H1 (cell line): ENCODE measurements around the gene RRAS. TPM values are rescaled to one million over a fixed set of nuclear protein-coding genes. Genes with fewer than 3 reads are reported as not detected.

Experiments
- CTCF ChIA-PET: fragments of 300-600 bp; sonication (Branson Sonifier 250); formaldehyde crosslinking; loops from one replicate; lab custom pipeline; 2021; ENCODE audit not compliant: partially characterized antibody; lab: Charles Lee
- POLR2A ChIA-PET: fragments of 300-600 bp; sonication (Branson Sonifier 250); formaldehyde crosslinking; loops from one replicate; lab custom pipeline; 2021; ENCODE audit warnings: inconsistent platforms; ENCODE audit not compliant: partially characterized antibody; lab: Charles Lee
- DNase-seq, 2 experiments: peaks; one replicate each; pipeline versions ENCODE4 v3.0.0 to v3.0.0-alpha.2; 2010 to 2022; ENCODE audit warnings: low spot score in 2 of 2, low read depth in 1 of 2, mixed read lengths in 1 of 2
- FAIRE-seq: peaks from 2 replicates; lab custom pipeline; 2011; peaks lifted over from hg19 to GRCh38; lab: Jason Lieb, UNC
- H2AFZ ChIP-seq: 2 replicates; pipeline ENCODE4 v1.8.1; 2012; ENCODE audit warnings: low read length, inconsistent platforms
- H2AK5ac ChIP-seq: 2 replicates; pipeline ENCODE4 v1.6.1; 2013; ENCODE audit warnings: low read depth, low read length
- H2BK120ac ChIP-seq: replicated peaks from 2 replicates; pipeline ENCODE3; 2013; ENCODE audit warnings: low read depth, low read length, inconsistent platforms
- H2BK12ac ChIP-seq: 2 replicates; pipeline ENCODE4 v1.6.1; 2013; ENCODE audit warnings: low read depth, low read length
- H2BK15ac ChIP-seq: 2 replicates; pipeline ENCODE4 v1.6.1; 2013; ENCODE audit warnings: low read length
- H2BK20ac ChIP-seq: 2 replicates; pipeline ENCODE4 v1.6.1; 2013; ENCODE audit warnings: low read length
- H2BK5ac ChIP-seq: 2 replicates; pipeline ENCODE4 v1.6.1; 2013; ENCODE audit warnings: low read depth, low read length
- H3K14ac ChIP-seq: 2 replicates; pipeline ENCODE4 v1.6.1; 2013; ENCODE audit warnings: inconsistent platforms; ENCODE audit not compliant: insufficient read length
- H3K18ac ChIP-seq: 2 replicates; pipeline ENCODE4 v1.6.1; 2013; ENCODE audit warnings: low read length; ENCODE audit errors: extremely low read depth
- H3K23ac ChIP-seq: 2 replicates; pipeline ENCODE4 v1.6.1; 2013; ENCODE audit warnings: inconsistent platforms; ENCODE audit not compliant: insufficient read length
- H3K23me2 ChIP-seq: 2 replicates; pipeline ENCODE4 v1.6.1; 2013; ENCODE audit warnings: low read depth, low read length
- H3K27ac ChIP-seq: 2 replicates; pipeline ENCODE4 v1.6.1; 2011; ENCODE audit warnings: low read depth, low read length, inconsistent platforms
- H3K27me3 ChIP-seq, 4 experiments: replicated peaks in 1 of 4; 1 replicate in 1 of 4; 2 replicates in 3 of 4; pipeline versions ENCODE4 v1.6.1 to v1.8.1; 2011 to 2013; ENCODE audit warnings: low read length in 3 of 4, mild to moderate bottlenecking in 3 of 4, inconsistent platforms in 2 of 4, mixed read lengths in 2 of 4, moderate library complexity in 1 of 4; ENCODE audit not compliant: control insufficient read depth in 3 of 4, insufficient read depth in 3 of 4; ENCODE audit errors: extremely low read depth in 1 of 4
- H3K36me3 ChIP-seq, 4 experiments: 2 replicates each; pipeline versions ENCODE4 v1.6.1 to v1.8.1; 2011 to 2013; ENCODE audit warnings: mild to moderate bottlenecking in 4 of 4, low read length in 3 of 4, moderate library complexity in 2 of 4, control low read depth in 1 of 4, inconsistent platforms in 1 of 4; ENCODE audit not compliant: insufficient read depth in 4 of 4, control insufficient read depth in 2 of 4
- H3K4ac ChIP-seq: replicated peaks from 2 replicates; pipeline ENCODE3; 2013; ENCODE audit warnings: low read length, low read depth, mixed read lengths, inconsistent platforms; ENCODE audit not compliant: insufficient read length
- H3K4me1 ChIP-seq, 4 experiments: replicated peaks in 1 of 4; 1 replicate in 1 of 4; 2 replicates in 3 of 4; pipeline versions ENCODE4 v1.6.1 to v1.8.1; 2011 to 2013; ENCODE audit warnings: low read length in 3 of 4, inconsistent platforms in 2 of 4, mixed read lengths in 1 of 4; ENCODE audit not compliant: insufficient read depth in 4 of 4, control insufficient read depth in 3 of 4
- H3K4me2 ChIP-seq, 2 experiments: 2 replicates each; pipeline versions ENCODE4 v1.6.1 to v1.8.1; 2011 to 2013; ENCODE audit warnings: low read depth in 2 of 2, low read length in 2 of 2, control low read depth in 1 of 2, inconsistent platforms in 1 of 2, mild to moderate bottlenecking in 1 of 2; ENCODE audit not compliant: insufficient read depth in 1 of 2
- H3K4me3 ChIP-seq, 4 experiments: fragments of 200-600, 300-600 bp in 1 of 4; sonication (generic), shearing (Covaris generic), sonication (Bioruptor Twin) in 1 of 4; 2 replicates each; pipeline versions ENCODE4 v1.5.1 to v1.8.1; 2011 to 2016; ENCODE audit warnings: low read length in 4 of 4, low read depth in 3 of 4, control low read depth in 2 of 4, inconsistent platforms in 2 of 4, mild to moderate bottlenecking in 2 of 4, mixed read lengths in 1 of 4, moderate library complexity in 1 of 4; ENCODE audit not compliant: insufficient read depth in 2 of 4; ENCODE audit errors: extremely low read depth in 1 of 4
- H3K56ac ChIP-seq: replicated peaks from 2 replicates; pipeline ENCODE3; 2013; ENCODE audit warnings: low read depth, mild to moderate bottlenecking, mixed read lengths, low read length, inconsistent platforms; ENCODE audit not compliant: insufficient read length
- H3K79me1 ChIP-seq: 2 replicates; pipeline ENCODE4 v1.6.1; 2013; ENCODE audit warnings: low read depth, low read length, control low read depth
- H3K79me2 ChIP-seq, 2 experiments: 2 replicates each; pipeline versions ENCODE4 v1.6.1 to v1.8.1; 2012 to 2013; ENCODE audit warnings: low read length in 2 of 2, mild to moderate bottlenecking in 2 of 2, inconsistent platforms in 1 of 2; ENCODE audit not compliant: insufficient read depth in 2 of 2, control insufficient read depth in 1 of 2
- H3K9ac ChIP-seq, 4 experiments: replicated peaks in 1 of 4; 1 replicate in 1 of 4; 2 replicates in 3 of 4; pipeline versions ENCODE4 v1.6.1 to v1.8.1; 2011 to 2013; ENCODE audit warnings: low read depth in 3 of 4, low read length in 3 of 4, control low read depth in 2 of 4, mild to moderate bottlenecking in 2 of 4, moderate library complexity in 2 of 4, inconsistent platforms in 1 of 4; ENCODE audit errors: extremely low read depth in 1 of 4
- H3K9me3 ChIP-seq, 2 experiments: 2 replicates each; pipeline versions ENCODE4 v1.6.1 to v1.8.1; 2012 to 2013; ENCODE audit warnings: mild to moderate bottlenecking in 2 of 2, moderate library complexity in 2 of 2, control low read depth in 1 of 2, inconsistent platforms in 1 of 2, low read depth in 1 of 2, low read length in 1 of 2, mixed read lengths in 1 of 2; ENCODE audit not compliant: insufficient read depth in 2 of 2
- H4K20me1 ChIP-seq, 2 experiments: replicated peaks in 1 of 2; 2 replicates each; pipeline versions ENCODE3 to v1.8.1; 2011 to 2013; ENCODE audit warnings: inconsistent platforms in 2 of 2, low read length in 2 of 2, mild to moderate bottlenecking in 1 of 2; ENCODE audit not compliant: insufficient read depth in 2 of 2, control insufficient read depth in 1 of 2
- H4K5ac ChIP-seq: 2 replicates; pipeline ENCODE4 v1.6.1; 2013; ENCODE audit warnings: low read length, low read depth, mixed read lengths, inconsistent platforms; ENCODE audit not compliant: insufficient read length
- H4K8ac ChIP-seq: 2 replicates; pipeline ENCODE4 v1.8.0; 2013; ENCODE audit warnings: mild to moderate bottlenecking, moderate library complexity, low read length, inconsistent platforms; ENCODE audit not compliant: insufficient read depth; ENCODE audit errors: extremely low read depth
- H4K91ac ChIP-seq: replicated peaks from 2 replicates; pipeline ENCODE3; 2013; ENCODE audit warnings: low read length, mixed read lengths, inconsistent platforms; ENCODE audit not compliant: insufficient read length
- WGBS, 2 experiments: shearing (Covaris generic) in 1 of 2; methylation state at CpG; one replicate each; pipeline versions ENCODE4 v1.1.6 to v1.1.7; 2013 to 2015; ENCODE audit warnings: low lambda C conversion rate in 2 of 2, mixed read lengths in 2 of 2, inconsistent platforms in 1 of 2, low coverage in 1 of 2, missing lambda C conversion rate in 1 of 2; ENCODE audit not compliant: insufficient replicate concordance in 2 of 2, insufficient coverage in 1 of 2, insufficient read length in 1 of 2; ENCODE audit errors: extremely low coverage in 1 of 2, missing lambda C conversion rate in 1 of 2; 5-methylcytosine and 5-hydroxymethylcytosine counted together
- polyA plus RNA-seq, 7 experiments: library from polyadenylated mRNA; depleted of rRNA in 3 of 7; stranded (reverse) in 5 of 7; unstranded in 2 of 7; fragments of >200 nt in 5 of 7; fragments of 200-250 nt in 2 of 7; gene quantifications; 1 replicate in 5 of 7; 2 replicates in 1 of 7; 4 replicates in 1 of 7; pipeline versions ENCODE4 v1.2.1 to v1.2.3, GENCODE V29; 2011 to 2013; ENCODE audit warnings: missing spikeins in 2 of 7, mixed read lengths in 2 of 7
- total RNA-seq: library from RNA; stranded (reverse); fragmentation: NEBNext Ultra II Directional; extraction: Animal tissue kit (Norgen Biotek cat#: 25700); gene quantifications from 2 replicates; pipeline ENCODE4 v1.2.1, GENCODE V29; 2021

Gene RRAS
- total and polyA plus RNA-seq, 2 of the 8 experiments (the other 6 are each of a cell fraction or from before 2014, with no cell fraction given): 17.7 to 49.1 TPM

GRCh38 chr19:49658139-49658517, 18.2 kb upstream of the RRAS start:
- H2AFZ ChIP-seq: no peak overlapping the region
- POLR2A ChIA-PET: interaction anchor here (1.0 to 18.0 kb wide), 5 partner anchors 14 to 65 kb away, joined by 3 to 275 read pairs (median 6); partner anchors contain the start of genes PRMT1, RRAS and SCAF1

More at GRCh38 chr19:49658139-49658517, 18.2 kb upstream of the RRAS start:
- Histone ChIP-seq H4K8ac (peak overlapping the region; percentile 30; the same call in 1 of the 2 replicates), H4K5ac (no peak overlapping the region), H3K4me2 (no peak overlapping the region), H3K56ac (no peak overlapping the region), H3K79me1 (0 out of 2 replicates have a peak, but pooled peaks cover 5% of the 10 kb centered on the region), H3K4me1 (peaks cover 0 to 14% (median 5%) of the 10 kb centered on the region in 4 experiments; a peak in 4 of 7 replicates), H2BK15ac (no peak overlapping the region), H2AK5ac (no peak overlapping the region), H2BK5ac (no peak overlapping the region), H3K4ac (no peak overlapping the region), H4K91ac (no peak overlapping the region), H2BK120ac (no peak overlapping the region), H3K36me3 (peaks cover 21 to 81% (median 59%) of the 10 kb centered on the region in 4 experiments; a peak in 7 of 8 replicates), H3K27me3 (no peaks in the 10 kb centered on the region), H4K20me1 (peaks cover 9 to 19% of the 10 kb centered on the region in 2 experiments), H3K9me3 (peaks cover 9 to 11% of the 10 kb centered on the region in 2 experiments), H3K27ac (no peak overlapping the region), H3K14ac (no peak overlapping the region), H3K9ac (no peak overlapping the region), H2BK12ac (no peak overlapping the region), H3K18ac (no peak overlapping the region), H3K79me2 (peaks cover 0 to 2% of the 10 kb centered on the region in 2 experiments; a peak in 1 of 4 replicates), H3K4me3 (no peak overlapping the region), H3K23ac (no peak overlapping the region), H2BK20ac (no peak overlapping the region), H3K23me2 (no peaks in the 10 kb centered on the region; the same call in 1 of the 2 replicates)
- 97% methylated on average over 9 of the region's 15 CpGs; no CpG with 5 or more reads in 1 of the 2 experiments for WGBS, 2 experiments
- FAIRE-seq (no peak), DNase-seq (no peak)
- CTCF ChIA-PET: interaction anchor here (0.9 to 3.8 kb wide), 4 partner anchors 10 to 26 kb away, joined by 3 to 39 read pairs (median 6); no protein-coding TSS in a partner anchor
